ENCODE measurements around the gene ADCY3. TPM values are rescaled to one million over a fixed set of nuclear protein-coding genes. Genes with fewer than 3 reads are reported as not detected.

The ADCY3 gene
- total and polyA plus RNA-seq, 9 of the 15 experiments (the other 6 are each of a cell fraction or from before 2014, with no cell fraction given) = 1.5 to 54.8 (median 26.3) TPM

GRCh38 chr2:24875272-24875671 is 44.8 kb downstream of the ADCY3 start:
- H3K9me3 ChIP-seq (replicated peaks; ENCODE audit: control insufficient read depth, insufficient read depth, low read depth, low read length) = no peaks in the 10 kb centered on the region
- no peak overlapping the region for H2AFZ ChIP-seq (ENCODE audit: low read depth, low read length)
- no peak for FAIRE-seq
- WGBS (ENCODE audit: insufficient coverage, low coverage, missing lambda C conversion rate) = 98% methylated on average over 8 of the region's 10 CpGs
- no peaks in the 10 kb centered on the region for H3K27me3 ChIP-seq (ENCODE audit: control insufficient read depth in 2 of 2, insufficient read depth in 2 of 2, low read length in 2 of 2)
- intact Hi-C loops (cut with micrococcal nuclease) (no loop called here), in situ Hi-C loops (cut with MboI) (no loop called here)
- peaks cover 17% of the 10 kb centered on the region; the same call in 1 of the 3 replicates for H3K36me3 ChIP-seq (ENCODE audit: control insufficient read depth, insufficient read depth, low read length)
- ChIA-PET POLR2A (interaction anchor here (1.7 kb wide), 1 partner anchor 9 kb away, joined by 4 read pairs; no protein-coding TSS in a partner anchor), CTCF (ENCODE audit: low intra/inter-chr PET ratio) (no interaction called here)
- no peak overlapping the region for H3K4me3 ChIP-seq
- no peak overlapping the region for H3K4me2 ChIP-seq (ENCODE audit: insufficient read depth, low read length)
- H3K79me2 ChIP-seq (ENCODE audit: control insufficient read depth, insufficient read depth, low read length) = no peaks in the 10 kb centered on the region
- peaks cover 0 to 18% of the 10 kb centered on the region in 2 experiments; a peak in 3 of 5 replicates for H3K4me1 ChIP-seq (replicated peaks in 1 of 2; ENCODE audit: control insufficient read depth in 2 of 2, insufficient read depth in 2 of 2, low read length in 2 of 2)
- H3K9me1 ChIP-seq (ENCODE audit: control insufficient read depth, insufficient read depth, low read length) = no peaks in the 10 kb centered on the region
- ATAC-seq = no peak
- H4K20me1 ChIP-seq (replicated peaks; ENCODE audit: control insufficient read depth, insufficient read depth, low read length) = peaks cover 5% of the 10 kb centered on the region; the same call in 1 of the 2 replicates
- H3K27ac ChIP-seq (ENCODE audit: extremely low read depth, low read depth, low read length) = no peak overlapping the region
- H3K9ac ChIP-seq (ENCODE audit: insufficient read depth in 1 of 2, low read depth in 2 of 2, low read length in 2 of 2) = no peak overlapping the region
- no TSS peak for BruUV-seq (replicated peaks)
- DNase-seq (ENCODE audit: extremely low read depth in 1 of 4, low spot score in 3 of 4) = no peak
- no peak for TF ChIP-seq SMAD1 (IDR thresholded peaks at IDR 0.05; ENCODE audit: low read depth, low read length, partially characterized antibody)
- TF ChIP-seq MCM7 (IDR thresholded peaks at IDR 0.05) = no peak
- TF ChIP-seq HIVEP1 (CRISPR knock-in tag; IDR thresholded peaks at IDR 0.05) = no peak
- TF ChIP-seq RBM22 (IDR thresholded peaks at IDR 0.05; ENCODE audit: low read depth, low read length, poor library complexity, severe bottlenecking) = no peak
- no peak for TF ChIP-seq ARHGAP35 (IDR thresholded peaks at IDR 0.05; ENCODE audit: partially characterized antibody)
- TF ChIP-seq HMGXB4 (CRISPR knock-in tag; IDR thresholded peaks at IDR 0.05) = no peak
- TF ChIP-seq RB1 (IDR thresholded peaks at IDR 0.05; ENCODE audit: low read depth) = no peak
- TF ChIP-seq ASH1L (IDR thresholded peaks at IDR 0.05; ENCODE audit: borderline replicate concordance, low read depth, partially characterized antibody) = no peak
- TF ChIP-seq TAF1 (IDR thresholded peaks at IDR 0.05; ENCODE audit: control insufficient read depth, extremely low read depth, insufficient read depth, low read length, severe bottlenecking) = no peak
- TF ChIP-seq MXI1 (IDR thresholded peaks at IDR 0.05; ENCODE audit: low read depth, low read length) = no peak
- TF ChIP-seq SNIP1 (IDR thresholded peaks at IDR 0.05; ENCODE audit: low read depth) = no peak
- TF ChIP-seq YBX1 (IDR thresholded peaks at IDR 0.05) = no peak
- no peak for TF ChIP-seq MTA1 (IDR thresholded peaks at IDR 0.05; ENCODE audit: borderline replicate concordance)
